NB4 (cell line): ENCODE measurements around the gene ORAI2.
"Not testable (repeated sequence)": the region's sequence is repeated elsewhere in the genome, so short reads cannot be mapped to it uniquely, and the experiment has no call there.

Experiments used
- POLR2A ChIP-seq: IDR thresholded peaks from 2 replicates; pipeline ENCODE4 v1.6.1; 2011; ENCODE audit warnings: mild to moderate bottlenecking; ENCODE audit not compliant: insufficient read length; ENCODE audit errors: extremely low read depth
- TF ChIP-seq, protein P1 (sequence below): IDR thresholded peaks from one replicate; pipeline ENCODE4 v1.5.1; 2012; ENCODE audit warnings: low read depth, low read length

DNA sequence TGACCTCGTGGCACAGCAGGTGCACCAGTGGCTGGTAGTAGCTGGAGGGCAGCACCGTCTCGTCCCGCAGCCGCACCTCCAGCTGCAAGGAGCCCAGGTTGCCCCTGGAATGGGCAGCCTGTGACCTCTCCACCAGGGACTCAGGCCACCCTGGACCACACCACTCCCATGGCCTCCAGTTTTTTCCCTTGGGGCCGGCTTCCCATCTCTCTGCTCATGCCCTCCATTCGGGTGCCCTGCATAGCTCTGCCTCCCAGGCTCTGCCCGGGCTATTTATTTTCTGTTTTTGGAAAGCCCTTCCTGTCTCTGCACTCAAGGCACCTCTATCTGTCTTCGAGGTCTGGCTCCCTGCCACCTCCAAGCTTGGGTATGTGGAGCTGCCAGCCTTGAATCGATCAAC is 63.5 kb downstream of the ORAI2 start:
- TF ChIP-seq, protein P1, sequence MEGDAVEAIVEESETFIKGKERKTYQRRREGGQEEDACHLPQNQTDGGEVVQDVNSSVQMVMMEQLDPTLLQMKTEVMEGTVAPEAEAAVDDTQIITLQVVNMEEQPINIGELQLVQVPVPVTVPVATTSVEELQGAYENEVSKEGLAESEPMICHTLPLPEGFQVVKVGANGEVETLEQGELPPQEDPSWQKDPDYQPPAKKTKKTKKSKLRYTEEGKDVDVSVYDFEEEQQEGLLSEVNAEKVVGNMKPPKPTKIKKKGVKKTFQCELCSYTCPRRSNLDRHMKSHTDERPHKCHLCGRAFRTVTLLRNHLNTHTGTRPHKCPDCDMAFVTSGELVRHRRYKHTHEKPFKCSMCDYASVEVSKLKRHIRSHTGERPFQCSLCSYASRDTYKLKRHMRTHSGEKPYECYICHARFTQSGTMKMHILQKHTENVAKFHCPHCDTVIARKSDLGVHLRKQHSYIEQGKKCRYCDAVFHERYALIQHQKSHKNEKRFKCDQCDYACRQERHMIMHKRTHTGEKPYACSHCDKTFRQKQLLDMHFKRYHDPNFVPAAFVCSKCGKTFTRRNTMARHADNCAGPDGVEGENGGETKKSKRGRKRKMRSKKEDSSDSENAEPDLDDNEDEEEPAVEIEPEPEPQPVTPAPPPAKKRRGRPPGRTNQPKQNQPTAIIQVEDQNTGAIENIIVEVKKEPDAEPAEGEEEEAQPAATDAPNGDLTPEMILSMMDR, result not testable (repeated sequence)
- not testable (repeated sequence) for TF ChIP-seq POLR2A
